ENCODE measurements around the gene CDT1. TPM values are rescaled to one million over a fixed set of nuclear protein-coding genes. Genes with fewer than 3 reads are reported as not detected.
A peak's percentile ranks its signal among the peaks of the same experiment; 100 is the strongest.

CDT1 gene
- total and polyA plus RNA-seq, 5 donors, result 0.27 to 3.1 (median 0.67) TPM

- no peak overlapping the region for H3K4me3 ChIP-seq (ENCODE audit: low read length)
Measured at GRCh38 chr16:88761143-88761534, 42.5 kb upstream of the CDT1 start.

DNA sequence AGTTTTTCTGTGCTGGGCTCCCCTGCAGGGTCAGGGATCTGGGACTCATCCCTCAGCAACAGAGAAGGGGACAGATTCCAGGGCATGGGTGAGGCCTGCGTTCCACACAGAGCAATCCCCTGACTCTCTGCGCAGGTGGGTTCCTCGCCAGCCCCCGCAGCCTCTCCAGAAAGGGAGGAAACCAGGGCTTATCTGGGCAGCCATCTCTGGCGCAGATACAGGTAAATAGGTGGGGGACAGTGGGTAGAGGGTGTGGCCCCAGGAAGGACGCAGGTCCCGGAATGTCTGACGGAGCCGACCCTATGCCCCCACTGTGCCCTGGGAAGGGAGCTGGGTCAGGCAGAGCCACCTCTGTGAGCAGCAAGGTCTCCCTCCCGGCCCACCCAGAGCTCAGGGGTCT lies 41.8 kb upstream of the CDT1 start:
- H3K27ac ChIP-seq (ENCODE audit: low read length), result no peak overlapping the region
- no peaks in the 10 kb centered on the region for H3K27me3 ChIP-seq (ENCODE audit: control insufficient read depth, insufficient read depth)
- DNase-seq (no peak), ATAC-seq (no peak)
- 78% methylated on average over 10 of the region's 10 CpGs for WGBS
- H3K4me3 ChIP-seq (ENCODE audit: low read length), result no peak overlapping the region
- H3K9me3 ChIP-seq (ENCODE audit: control insufficient read depth, low read length), result no peaks in the 10 kb centered on the region
- intact Hi-C loops (cut with DNase I), result no loop called here
- H3K4me1 ChIP-seq (ENCODE audit: control insufficient read depth, insufficient read depth, low read length), result no peaks in the 10 kb centered on the region

More at GRCh38 chr16:88761143-88761534, 42.5 kb upstream of the CDT1 start:
- H3K27me3 ChIP-seq (ENCODE audit: control insufficient read depth, insufficient read depth), result no peaks in the 10 kb centered on the region
- no peak overlapping the region for H3K27ac ChIP-seq (ENCODE audit: low read length)
- intact Hi-C loops (cut with DNase I), result no loop called here
- no peaks in the 10 kb centered on the region for H3K9me3 ChIP-seq (ENCODE audit: control insufficient read depth, low read length)
- ATAC-seq (no peak), DNase-seq (no peak)
- no peaks in the 10 kb centered on the region for H3K4me1 ChIP-seq (ENCODE audit: control insufficient read depth, insufficient read depth, low read length)
- WGBS, result 94% methylated on average over 11 of the region's 11 CpGs

GRCh38 chr16:88762258-88762870 lies 41.2 kb upstream of the CDT1 start:
- 75% methylated on average over 16 of the region's 16 CpGs for WGBS
- Histone ChIP-seq H3K9me3 (ENCODE audit: control insufficient read depth, low read length) (no peaks in the 10 kb centered on the region), H3K27ac (ENCODE audit: low read length) (no peak overlapping the region), H3K27me3 (ENCODE audit: control insufficient read depth, insufficient read depth) (no peaks in the 10 kb centered on the region), H3K4me3 (ENCODE audit: low read length) (no peak overlapping the region), H3K4me1 (ENCODE audit: control insufficient read depth, insufficient read depth, low read length) (peaks cover 1% of the 10 kb centered on the region)
- intact Hi-C loops (cut with DNase I), result no loop called here
- ATAC-seq, result no peak
- DNase-seq, result no peak

GRCh38 chr16:88762941-88763340 lies 40.6 kb upstream of the CDT1 start:
- no peaks in the 10 kb centered on the region for H3K9me3 ChIP-seq (ENCODE audit: control insufficient read depth, low read length)
- peaks cover 7% of the 10 kb centered on the region for H3K4me1 ChIP-seq (ENCODE audit: control insufficient read depth, insufficient read depth, low read length)
- 84% methylated on average over 10 of the region's 10 CpGs for WGBS
- DNase-seq (no peak), ATAC-seq (no peak)
- H3K27ac ChIP-seq (ENCODE audit: low read length), result no peak overlapping the region
- H3K4me3 ChIP-seq (ENCODE audit: low read length), result no peak overlapping the region
- intact Hi-C loops (cut with DNase I), result no loop called here
- no peaks in the 10 kb centered on the region for H3K27me3 ChIP-seq (ENCODE audit: control insufficient read depth, insufficient read depth)

DNA sequence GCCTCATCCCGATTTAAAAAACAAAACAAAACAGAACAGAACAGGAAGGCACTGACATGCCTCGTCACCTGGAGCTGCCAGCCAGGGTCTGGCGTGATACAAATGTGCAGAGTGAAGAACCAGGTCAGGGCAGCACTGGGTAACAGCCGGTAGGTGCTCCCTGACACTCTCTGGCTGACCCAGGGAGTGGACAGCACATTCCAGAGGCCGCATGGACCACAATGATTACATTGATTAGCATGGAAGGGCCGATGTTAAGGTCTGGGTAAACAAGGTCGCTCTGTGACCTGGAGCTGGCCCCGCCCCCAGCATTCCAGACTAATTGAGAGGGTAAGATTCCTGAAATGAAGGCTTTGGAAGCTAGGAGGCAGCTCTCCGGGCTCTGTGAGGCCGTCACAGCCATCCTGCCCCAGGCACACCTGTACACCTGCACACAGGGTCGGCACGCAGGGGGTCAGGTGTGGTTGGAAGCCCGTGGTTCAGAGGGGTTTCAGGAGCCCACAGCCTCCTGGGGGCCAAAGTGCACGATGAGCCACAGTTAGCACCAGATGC lies 40.0 kb upstream of the CDT1 start:
- intact Hi-C loops (cut with DNase I), result no loop called here
- H3K4me1 ChIP-seq (ENCODE audit: control insufficient read depth, insufficient read depth, low read length), result peaks cover 13% of the 10 kb centered on the region
- no peak overlapping the region for H3K4me3 ChIP-seq (ENCODE audit: low read length)
- H3K27me3 ChIP-seq (ENCODE audit: control insufficient read depth, insufficient read depth), result no peaks in the 10 kb centered on the region
- no peaks in the 10 kb centered on the region for H3K9me3 ChIP-seq (ENCODE audit: control insufficient read depth, low read length)
- 72% methylated on average over 14 of the region's 14 CpGs for WGBS
- no peak for ATAC-seq
- no peak overlapping the region for H3K27ac ChIP-seq (ENCODE audit: low read length)
- no peak for DNase-seq

DNA sequence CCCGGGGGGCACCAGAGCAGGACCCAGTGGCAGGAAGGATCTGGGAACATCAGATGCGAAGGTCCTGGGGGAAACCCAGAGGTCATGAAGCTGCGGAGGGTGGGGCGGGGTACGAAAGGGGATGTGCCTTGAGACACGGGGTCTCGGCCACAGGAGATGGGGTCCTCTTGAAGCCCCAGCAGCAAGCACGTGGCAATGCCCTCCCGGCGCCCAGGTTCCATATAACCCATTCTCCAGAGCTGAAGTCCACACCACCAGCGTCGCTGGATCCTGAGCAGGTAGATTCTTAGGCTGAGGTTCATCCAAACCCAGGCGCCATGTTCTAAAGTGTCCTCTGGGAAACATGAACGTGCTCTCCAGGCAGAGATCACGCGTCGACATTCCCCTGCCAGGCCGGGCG lies 39.5 kb upstream of the CDT1 start:
- ATAC-seq, result no peak
- WGBS, result 95% methylated on average over 19 of the region's 19 CpGs
- peak in 1 of 3 donors; percentile 51 for DNase-seq
- H3K9me3 ChIP-seq (ENCODE audit: control insufficient read depth, low read length), result no peaks in the 10 kb centered on the region
- no peaks in the 10 kb centered on the region for H3K27me3 ChIP-seq (ENCODE audit: control insufficient read depth, insufficient read depth)
- H3K27ac ChIP-seq (ENCODE audit: low read length), result no peak overlapping the region
- H3K4me3 ChIP-seq (ENCODE audit: low read length), result no peak overlapping the region
- intact Hi-C loops (cut with DNase I), result no loop called here
- H3K4me1 ChIP-seq (ENCODE audit: control insufficient read depth, insufficient read depth, low read length), result peaks cover 16% of the 10 kb centered on the region

- ATAC-seq, result no peak
- no peak overlapping the region for H3K4me3 ChIP-seq (ENCODE audit: low read length)
- no peak for DNase-seq
- 89% methylated on average over 9 of the region's 9 CpGs for WGBS
- H3K9me3 ChIP-seq (ENCODE audit: control insufficient read depth, low read length), result no peaks in the 10 kb centered on the region
- intact Hi-C loops (cut with DNase I), result no loop called here
- H3K4me1 ChIP-seq (ENCODE audit: control insufficient read depth, insufficient read depth, low read length), result peaks cover 16% of the 10 kb centered on the region
- no peak overlapping the region for H3K27ac ChIP-seq (ENCODE audit: low read length)
- H3K27me3 ChIP-seq (ENCODE audit: control insufficient read depth, insufficient read depth), result no peaks in the 10 kb centered on the region
Measured at GRCh38 chr16:88764913-88765349, 38.7 kb upstream of the CDT1 start.

DNA sequence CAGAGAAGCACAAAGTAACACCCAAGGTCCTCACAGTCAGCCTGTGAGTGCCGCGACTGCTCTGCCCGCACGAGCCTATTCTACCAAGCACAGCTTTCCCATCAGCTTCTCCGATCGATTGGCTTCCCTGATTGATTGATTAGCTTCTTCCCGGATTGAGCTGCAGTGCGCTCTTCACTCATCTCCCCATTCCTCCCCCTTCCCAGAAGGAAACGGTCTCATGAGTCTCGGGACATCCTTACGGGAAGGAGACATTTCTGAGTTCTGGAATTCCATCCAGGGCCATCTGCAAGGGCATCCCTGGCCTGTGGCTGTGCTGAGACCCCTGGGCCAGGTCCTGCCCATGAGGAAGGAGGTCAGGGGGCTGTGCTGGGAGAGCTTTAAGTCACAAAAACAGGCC lies 36.6 kb upstream of the CDT1 start:
- 77% methylated on average over 11 of the region's 11 CpGs for WGBS

DNA sequence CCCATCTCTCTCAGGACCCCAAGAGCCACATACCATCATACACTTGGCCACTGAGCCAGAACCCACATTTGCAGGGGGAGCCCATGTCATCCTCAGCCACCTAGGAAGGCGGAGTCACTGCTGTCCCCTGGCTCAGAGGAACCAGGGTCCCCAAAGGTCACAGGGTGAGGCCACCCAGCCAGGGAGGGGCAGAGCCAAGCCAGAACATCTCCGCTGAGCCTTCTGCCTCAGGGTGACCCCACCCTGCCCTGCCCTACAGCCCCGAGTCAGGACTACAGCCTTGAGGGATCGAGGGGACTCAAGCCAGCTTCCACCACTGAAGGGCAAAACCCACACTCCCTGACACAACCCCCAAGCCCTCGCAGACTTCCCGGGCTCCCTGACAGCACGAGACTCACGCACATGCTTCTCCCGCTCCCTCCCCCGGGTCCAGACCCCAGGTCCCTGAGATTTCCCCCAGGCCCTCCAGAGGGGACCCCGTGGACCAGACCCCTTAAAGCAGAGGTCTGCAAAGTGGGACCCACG lies 36.0 kb upstream of the CDT1 start:
- H3K27ac ChIP-seq (ENCODE audit: low read length), result no peak overlapping the region
- 62% methylated on average over 12 of the region's 12 CpGs for WGBS
- peaks cover 19% of the 10 kb centered on the region for H3K4me1 ChIP-seq (ENCODE audit: control insufficient read depth, insufficient read depth, low read length)
- H3K27me3 ChIP-seq (ENCODE audit: control insufficient read depth, insufficient read depth), result no peaks in the 10 kb centered on the region
- ATAC-seq (peak in 1 of 2 donors; percentile 3), DNase-seq (no peak)
- H3K9me3 ChIP-seq (ENCODE audit: control insufficient read depth, low read length), result no peaks in the 10 kb centered on the region
- no peak overlapping the region for H3K4me3 ChIP-seq (ENCODE audit: low read length)
- intact Hi-C loops (cut with DNase I), result no loop called here

More for the DNA sequence above, 36.6 kb upstream of the CDT1 start:
- Histone ChIP-seq H3K4me3 (ENCODE audit: low read length) (no peak overlapping the region), H3K9me3 (ENCODE audit: control insufficient read depth, low read length) (no peaks in the 10 kb centered on the region), H3K27ac (ENCODE audit: low read length) (no peak overlapping the region), H3K27me3 (ENCODE audit: control insufficient read depth, insufficient read depth) (no peaks in the 10 kb centered on the region), H3K4me1 (ENCODE audit: control insufficient read depth, insufficient read depth, low read length) (peaks cover 19% of the 10 kb centered on the region)
- intact Hi-C loops (cut with DNase I), result no loop called here
- DNase-seq (no peak), ATAC-seq (no peak)

DNA sequence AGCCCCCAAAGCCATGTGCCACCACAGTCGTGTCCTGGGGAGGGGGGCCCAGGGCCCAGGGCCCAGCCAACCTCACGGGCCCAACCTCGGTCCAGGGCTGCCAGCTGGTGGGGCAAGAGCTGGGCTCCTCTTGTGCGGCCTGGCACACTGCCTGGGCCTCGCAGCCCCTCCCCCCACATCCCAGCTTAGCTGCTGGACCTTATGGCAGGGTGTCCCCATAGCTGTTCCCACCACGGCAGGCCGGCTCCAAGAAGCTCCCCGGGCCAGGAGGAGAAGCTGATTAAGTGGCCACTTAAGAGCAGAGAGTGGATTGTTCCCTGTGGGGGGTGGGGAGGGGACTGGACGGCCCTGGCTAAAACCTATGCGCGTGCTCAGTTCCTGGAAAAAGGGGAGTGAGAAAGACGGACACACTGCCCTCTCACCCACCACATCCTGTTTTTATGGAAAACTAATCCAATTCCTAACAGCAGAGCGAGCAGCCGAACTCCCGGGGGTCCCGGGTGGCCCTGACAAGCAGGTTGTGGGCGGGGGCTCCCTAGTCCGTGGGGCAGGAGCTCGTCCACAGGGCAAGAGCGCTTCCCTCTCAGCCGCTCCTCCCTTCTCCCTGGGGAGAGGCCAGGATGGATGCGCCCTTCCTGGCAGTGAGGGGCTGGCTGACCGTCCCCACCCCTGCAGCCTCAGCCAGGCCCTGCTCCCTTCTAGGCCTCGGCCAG lies 35.4 kb upstream of the CDT1 start:
- ATAC-seq (peak; percentile 51 to 58), DNase-seq (peak; percentile 75 to 92 (median 90))
- Histone ChIP-seq H3K4me3 (ENCODE audit: low read length) (no peak overlapping the region), H3K9me3 (ENCODE audit: control insufficient read depth, low read length) (no peaks in the 10 kb centered on the region), H3K27me3 (ENCODE audit: control insufficient read depth, insufficient read depth) (no peaks in the 10 kb centered on the region), H3K4me1 (ENCODE audit: control insufficient read depth, insufficient read depth, low read length) (peaks cover 21% of the 10 kb centered on the region), H3K27ac (ENCODE audit: low read length) (no peak overlapping the region)
- WGBS, result 24% methylated on average over 24 of the region's 24 CpGs
- intact Hi-C loops (cut with DNase I), result no loop called here
